ENCODE data around the gene TTLL11.

The TTLL11 gene

GRCh38 chr9:121929893-121930875 is 162.9 kb downstream of the TTLL11 start:
- DNase-seq = no peak

- DNase-seq = no peak
Measured at GRCh38 chr9:121927636-121928035, 165.5 kb downstream of the TTLL11 start.

- DNase-seq = no peak
Measured at GRCh38 chr9:121927081-121927480, 166.0 kb downstream of the TTLL11 start.

GRCh38 chr9:121926351-121926801 is 166.7 kb downstream of the TTLL11 start:
- DNase-seq = no peak

- no peak for DNase-seq
Measured at GRCh38 chr9:121925935-121926334, 167.2 kb downstream of the TTLL11 start.

- DNase-seq = no peak
Measured at GRCh38 chr9:121924700-121925099, 168.4 kb downstream of the TTLL11 start.

- DNase-seq = no peak
Measured at GRCh38 chr9:121921444-121921843, 171.7 kb downstream of the TTLL11 start.

GRCh38 chr9:121917375-121918335 is 175.5 kb downstream of the TTLL11 start:
- DNase-seq = no peak

GRCh38 chr9:121915304-121915625 is 177.8 kb downstream of the TTLL11 start:
- DNase-seq = no peak

- no peak for DNase-seq
Measured at GRCh38 chr9:121914604-121915303, 178.4 kb downstream of the TTLL11 start.

- no peak for DNase-seq
Measured at GRCh38 chr9:121914017-121914595, 179.0 kb downstream of the TTLL11 start.

- no peak for DNase-seq
Measured at GRCh38 chr9:121912812-121913627, 180.1 kb downstream of the TTLL11 start.

- no peak for DNase-seq
Measured at GRCh38 chr9:121910491-121911040, 182.5 kb downstream of the TTLL11 start.

- no peak for DNase-seq
Measured at GRCh38 chr9:121909111-121909510, 184.0 kb downstream of the TTLL11 start.

- no peak for DNase-seq
Measured at GRCh38 chr9:121906074-121906870, 186.8 kb downstream of the TTLL11 start.

- DNase-seq = no peak
Measured at GRCh38 chr9:121902461-121903135, 190.5 kb downstream of the TTLL11 start.

GRCh38 chr9:121901616-121902015 is 191.5 kb downstream of the TTLL11 start:
- no peak for DNase-seq

- DNase-seq = no peak
Measured at GRCh38 chr9:121900163-121900562, 192.9 kb downstream of the TTLL11 start.

GRCh38 chr9:121898856-121899255 is 194.3 kb downstream of the TTLL11 start:
- DNase-seq = no peak

- DNase-seq = no peak
Measured at GRCh38 chr9:121897140-121897539, 196.0 kb downstream of the TTLL11 start.
